ENCODE results near the gene SOX8.

DNA sequence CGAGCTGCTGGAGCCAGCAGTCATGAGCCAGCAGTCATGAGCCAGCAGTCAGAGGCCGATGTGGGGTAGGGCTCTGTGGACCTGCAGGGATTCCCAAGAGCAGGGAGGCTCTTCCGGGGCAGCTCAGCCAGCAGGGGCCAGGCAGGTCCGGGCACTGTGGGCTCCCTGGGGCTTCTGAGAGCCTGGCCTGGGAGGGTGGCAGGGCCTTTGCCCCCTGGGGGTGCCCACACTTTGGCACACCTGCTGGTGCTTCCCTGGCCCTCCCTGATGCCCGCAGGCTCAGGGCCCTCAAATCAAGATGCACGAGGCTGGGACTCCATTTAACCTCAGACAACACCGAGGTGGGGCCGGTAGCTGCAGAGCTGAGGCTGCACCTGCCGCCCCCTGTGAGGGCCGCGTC is 18.1 kb downstream of the SOX8 start:
- TF ChIP-seq, protein P1, sequence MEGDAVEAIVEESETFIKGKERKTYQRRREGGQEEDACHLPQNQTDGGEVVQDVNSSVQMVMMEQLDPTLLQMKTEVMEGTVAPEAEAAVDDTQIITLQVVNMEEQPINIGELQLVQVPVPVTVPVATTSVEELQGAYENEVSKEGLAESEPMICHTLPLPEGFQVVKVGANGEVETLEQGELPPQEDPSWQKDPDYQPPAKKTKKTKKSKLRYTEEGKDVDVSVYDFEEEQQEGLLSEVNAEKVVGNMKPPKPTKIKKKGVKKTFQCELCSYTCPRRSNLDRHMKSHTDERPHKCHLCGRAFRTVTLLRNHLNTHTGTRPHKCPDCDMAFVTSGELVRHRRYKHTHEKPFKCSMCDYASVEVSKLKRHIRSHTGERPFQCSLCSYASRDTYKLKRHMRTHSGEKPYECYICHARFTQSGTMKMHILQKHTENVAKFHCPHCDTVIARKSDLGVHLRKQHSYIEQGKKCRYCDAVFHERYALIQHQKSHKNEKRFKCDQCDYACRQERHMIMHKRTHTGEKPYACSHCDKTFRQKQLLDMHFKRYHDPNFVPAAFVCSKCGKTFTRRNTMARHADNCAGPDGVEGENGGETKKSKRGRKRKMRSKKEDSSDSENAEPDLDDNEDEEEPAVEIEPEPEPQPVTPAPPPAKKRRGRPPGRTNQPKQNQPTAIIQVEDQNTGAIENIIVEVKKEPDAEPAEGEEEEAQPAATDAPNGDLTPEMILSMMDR (IDR thresholded peaks at IDR 0.05) = no peak
- no peak for TF ChIP-seq POLR2A (IDR thresholded peaks at IDR 0.05)

Measured in lower leg skin (tissue), 3 donors.